Uterus (tissue), 4 donors: Measurements from ENCODE around the gene OR2T6. TPM values are rescaled to one million over a fixed set of nuclear protein-coding genes. Genes with fewer than 3 reads are reported as not detected.

Source experiments
- DNase-seq, 2 donors: peaks; one replicate each; pipeline ENCODE4 v3.0.0-alpha.2; 2019 to 2020
- H3K27ac ChIP-seq, 2 donors: fragments of 200-600 bp; sonication (generic); 1 replicate in 1 of 2; 2 replicates in 1 of 2; pipeline ENCODE4 v1.5.1; 2016 to 2018
- H3K27me3 ChIP-seq, 2 donors: fragments of 200-600 bp; sonication (generic); one replicate each; pipeline ENCODE4 v1.5.1; 2018 to 2019; ENCODE audit warnings: control low read depth in 1 of 2
- H3K36me3 ChIP-seq, 2 donors: fragments of 200-600 bp; sonication (generic); one replicate each; pipeline ENCODE4 v1.5.1; 2019; ENCODE audit warnings: control low read depth in 1 of 2
- H3K4me1 ChIP-seq, 2 donors: fragments of 200-600 bp; sonication (generic); one replicate each; pipeline ENCODE4 v1.5.1; 2018 to 2019; ENCODE audit warnings: control low read depth in 1 of 2
- H3K4me3 ChIP-seq, 2 donors: fragments of 200-600 bp; sonication (generic); 1 replicate in 1 of 2; 2 replicates in 1 of 2; pipeline ENCODE4 v1.5.1; 2018 to 2019; ENCODE audit warnings: mild to moderate bottlenecking in 1 of 2
- H3K9me3 ChIP-seq, 2 donors: fragments of 200-600 bp; sonication (generic); one replicate each; pipeline ENCODE4 v1.5.1; 2019; ENCODE audit warnings: control low read depth in 1 of 2
- CTCF ChIP-seq, 4 experiments: fragments of 200-600 bp in 2 of 4; fragments of 450-650 bp in 2 of 4; sonication (generic) in 2 of 4; IDR thresholded peaks; one replicate each; pipeline ENCODE4 v1.5.1; 2016 to 2019; ENCODE audit warnings: antibody characterized with exemption in 4 of 4, mild to moderate bottlenecking in 2 of 4, moderate library complexity in 1 of 4
- POLR2A ChIP-seq, 2 donors: fragments of 450-650 bp; IDR thresholded peaks; one replicate each; pipeline ENCODE4 v1.6.1; 2016; ENCODE audit warnings: antibody characterized with exemption in 2 of 2, mild to moderate bottlenecking in 1 of 2, moderate library complexity in 1 of 2
- intact Hi-C: fragments of 100-400 bp; cut with DNase I; formaldehyde crosslinking; loops from one replicate; pipeline ENCODE4 v1.15.1; 2023; ENCODE audit warnings: low total_unique reads
- total RNA-seq, 4 donors: library from RNA; depleted of rRNA in 3 of 4; stranded (reverse); fragments of >200 nt in 3 of 4; gene quantifications; one replicate each; pipeline versions ENCODE4 v1.1.0 to v1.2.4, GENCODE V29; 2014 to 2023
- donor health status: DM: yes; HTN: yes; CAD: no.

The OR2T6 gene
- total RNA-seq, 4 donors from 2014 or later = not detected

- intact Hi-C loops = no loop called here
- Histone ChIP-seq H3K27ac (no peak overlapping the region), H3K4me1 (no peaks in the 10 kb centered on the region), H3K9me3 (no peaks in the 10 kb centered on the region), H3K27me3 (no peaks in the 10 kb centered on the region), H3K36me3 (no peaks in the 10 kb centered on the region), H3K4me3 (no peak overlapping the region)
- no peak for TF ChIP-seq POLR2A (IDR thresholded peaks at IDR 0.05)
- no peak for TF ChIP-seq CTCF (IDR thresholded peaks at IDR 0.05)
- DNase-seq = no peak
Measured at GRCh38 chr1:248388426-248388825, 12.9 kb downstream of the OR2T6 start.

- Histone ChIP-seq H3K4me3 (no peak overlapping the region), H3K27ac (no peak overlapping the region), H3K27me3 (no peaks in the 10 kb centered on the region), H3K36me3 (no peaks in the 10 kb centered on the region), H3K4me1 (no peaks in the 10 kb centered on the region), H3K9me3 (no peaks in the 10 kb centered on the region)
- TF ChIP-seq POLR2A (IDR thresholded peaks at IDR 0.05) = no peak
- no peak for TF ChIP-seq CTCF (IDR thresholded peaks at IDR 0.05)
- intact Hi-C loops = no loop called here
- no peak for DNase-seq
Measured at GRCh38 chr1:248393050-248393449, 17.5 kb downstream of the OR2T6 start.

- Histone ChIP-seq H3K36me3 (no peaks in the 10 kb centered on the region), H3K9me3 (no peaks in the 10 kb centered on the region), H3K27ac (no peak within 1 kb of the TSS), H3K4me1 (no peaks in the 10 kb centered on the region), H3K27me3 (no peaks in the 10 kb centered on the region), H3K4me3 (no peak within 1 kb of the TSS)
- TF ChIP-seq CTCF (IDR thresholded peaks at IDR 0.05) (no peak), POLR2A (IDR thresholded peaks at IDR 0.05) (no peak)
- intact Hi-C loops = no loop called here
- DNase-seq = no peak
Measured at GRCh38 chr1:248402748-248403147, 27.2 kb downstream of the OR2T6 start, which contains the start of gene OR2T1. Gene OR2T1 (plus strand): TSS chr1:248403048. CDS start chr1:248406148, 3,100 bp downstream.

- DNase-seq = no peak
- no peak for TF ChIP-seq POLR2A (IDR thresholded peaks at IDR 0.05)
- no peak for TF ChIP-seq CTCF (IDR thresholded peaks at IDR 0.05)
- H3K36me3 ChIP-seq = no peaks in the 10 kb centered on the region
- H3K27me3 ChIP-seq = no peaks in the 10 kb centered on the region
- intact Hi-C loops = no loop called here
- H3K4me1 ChIP-seq = no peaks in the 10 kb centered on the region
- no peak overlapping the region for H3K4me3 ChIP-seq
- no peak overlapping the region for H3K27ac ChIP-seq
- no peaks in the 10 kb centered on the region for H3K9me3 ChIP-seq
Measured at GRCh38 chr1:248404024-248404423, 28.5 kb downstream of the OR2T6 start.

GRCh38 chr1:248406721-248407692 lies 31.5 kb downstream of the OR2T6 start:
- intact Hi-C loops = no loop called here
- no peak for DNase-seq
- Histone ChIP-seq H3K4me3 (no peak overlapping the region), H3K27me3 (no peaks in the 10 kb centered on the region), H3K4me1 (no peaks in the 10 kb centered on the region), H3K27ac (no peak overlapping the region), H3K36me3 (no peaks in the 10 kb centered on the region), H3K9me3 (no peaks in the 10 kb centered on the region)
- no peak for TF ChIP-seq POLR2A (IDR thresholded peaks at IDR 0.05)
- no peak for TF ChIP-seq CTCF (IDR thresholded peaks at IDR 0.05)
